ENCODE results near the gene LRRC41. TPM values are rescaled to one million over a fixed set of nuclear protein-coding genes. Genes with fewer than 3 reads are reported as not detected.

LRRC41 gene
- total RNA-seq, 2 experiments from 2014 or later = 23.0 to 24.3 TPM

DNA sequence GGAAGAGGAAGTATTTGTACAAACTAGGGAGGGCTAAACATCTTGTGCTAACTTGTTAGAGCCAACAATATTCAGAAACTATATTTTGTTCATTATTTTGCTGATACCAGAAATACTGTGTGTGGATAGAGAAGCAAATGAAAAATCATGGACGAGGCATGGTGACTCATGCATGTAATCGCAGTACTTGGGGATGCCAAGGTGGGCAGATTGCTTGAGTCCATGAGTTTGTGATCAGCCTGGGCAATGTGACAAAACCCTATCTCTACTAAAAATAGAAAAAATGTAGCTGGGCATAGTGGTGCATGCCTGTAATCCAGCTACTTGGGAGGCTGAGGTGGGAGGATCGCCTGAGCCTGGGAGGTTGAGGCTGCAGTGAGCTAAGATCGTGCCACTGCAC lies 13.4 kb downstream of the LRRC41 start:
- no peak overlapping the region for H3K4me3 Mint-ChIP-seq
- H3K36me3 Mint-ChIP-seq (ENCODE audit: low read depth) = peaks cover 41% of the 10 kb centered on the region
- H3K9me3 Mint-ChIP-seq = no peaks in the 10 kb centered on the region
- no peaks in the 10 kb centered on the region for H3K27me3 Mint-ChIP-seq
- no peak overlapping the region for H3K4me3 ChIP-seq (ENCODE audit: low read length)
- intact Hi-C loops (cut with DNase I, micrococcal nuclease) = no loop called here
- peaks cover 15% of the 10 kb centered on the region for H3K36me3 ChIP-seq (ENCODE audit: insufficient read depth, low read length)
- no peak overlapping the region for H3K27ac Mint-ChIP-seq
- POLR2A ChIA-PET = interaction anchor here (1.1 to 1.4 kb wide), 2 partner anchors 13 to 15 kb away, joined by 3 to 4 read pairs; no protein-coding TSS in a partner anchor
- DNase-seq (no peak), ATAC-seq (ENCODE audit: poor library complexity) (no peak)
- no peaks in the 10 kb centered on the region for H3K9me3 ChIP-seq (ENCODE audit: control insufficient read depth in 1 of 2, insufficient read depth in 1 of 2, low read length in 2 of 2)
- CTCF ChIA-PET = no interaction called here
- TF ChIP-seq CTCF (IDR thresholded peaks at IDR 0.05) = no peak
- peaks cover 11% of the 10 kb centered on the region for H3K4me1 ChIP-seq (ENCODE audit: insufficient read depth, low read length)
- peaks cover 14% of the 10 kb centered on the region for H3K4me1 Mint-ChIP-seq (ENCODE audit: low read depth)
- no peaks in the 10 kb centered on the region for H3K27me3 ChIP-seq (ENCODE audit: control insufficient read depth in 1 of 2, insufficient read depth in 2 of 2, low read length in 2 of 2)
- H3K27ac ChIP-seq (ENCODE audit: low read depth in 1 of 2, low read length in 2 of 2) = no peak overlapping the region

DNA sequence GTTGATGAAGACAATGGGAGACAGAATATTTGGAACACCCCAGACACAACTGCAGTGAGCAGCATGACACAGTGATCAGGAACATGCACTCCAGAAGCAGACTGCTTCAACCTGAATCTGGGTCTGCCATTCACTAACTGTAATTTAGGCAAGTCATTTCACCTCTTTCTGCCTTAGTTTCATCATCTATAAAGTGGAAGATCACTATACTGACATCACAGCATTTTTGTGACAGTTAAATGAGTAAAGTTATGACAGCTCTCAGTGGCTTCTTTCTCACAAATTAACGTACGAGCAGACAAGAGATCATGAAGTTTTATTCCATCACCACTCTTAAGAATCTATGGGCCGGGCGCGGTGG lies 14.3 kb downstream of the LRRC41 start:
- Histone ChIP-seq H3K4me1 (ENCODE audit: insufficient read depth, low read length) (peaks cover 11% of the 10 kb centered on the region), H3K4me3 (ENCODE audit: low read length) (no peak overlapping the region), H3K27ac (ENCODE audit: low read depth in 1 of 2, low read length in 2 of 2) (no peak overlapping the region), H3K9me3 (ENCODE audit: control insufficient read depth in 1 of 2, insufficient read depth in 1 of 2, low read length in 2 of 2) (no peaks in the 10 kb centered on the region), H3K27me3 (ENCODE audit: control insufficient read depth in 1 of 2, insufficient read depth in 2 of 2, low read length in 2 of 2) (no peaks in the 10 kb centered on the region), H3K36me3 (ENCODE audit: insufficient read depth, low read length) (peaks cover 22% of the 10 kb centered on the region)
- ChIA-PET POLR2A (interaction anchor here (0.7 kb wide), 1 partner anchor 14 kb away, joined by 3 read pairs; the partner anchor contains the start of genes LRRC41 and UQCRH), CTCF (no interaction called here)
- ATAC-seq (ENCODE audit: poor library complexity) = no peak
- no peaks in the 10 kb centered on the region for H3K9me3 Mint-ChIP-seq
- no peak overlapping the region for H3K27ac Mint-ChIP-seq
- H3K27me3 Mint-ChIP-seq = no peaks in the 10 kb centered on the region
- H3K4me3 Mint-ChIP-seq = no peak overlapping the region
- H3K4me1 Mint-ChIP-seq (ENCODE audit: low read depth) = peaks cover 14% of the 10 kb centered on the region
- TF ChIP-seq CTCF (IDR thresholded peaks at IDR 0.05) = no peak
- intact Hi-C loops (cut with DNase I, micrococcal nuclease) = no loop called here
- peaks cover 48% of the 10 kb centered on the region for H3K36me3 Mint-ChIP-seq (ENCODE audit: low read depth)
- DNase-seq = no peak

DNA sequence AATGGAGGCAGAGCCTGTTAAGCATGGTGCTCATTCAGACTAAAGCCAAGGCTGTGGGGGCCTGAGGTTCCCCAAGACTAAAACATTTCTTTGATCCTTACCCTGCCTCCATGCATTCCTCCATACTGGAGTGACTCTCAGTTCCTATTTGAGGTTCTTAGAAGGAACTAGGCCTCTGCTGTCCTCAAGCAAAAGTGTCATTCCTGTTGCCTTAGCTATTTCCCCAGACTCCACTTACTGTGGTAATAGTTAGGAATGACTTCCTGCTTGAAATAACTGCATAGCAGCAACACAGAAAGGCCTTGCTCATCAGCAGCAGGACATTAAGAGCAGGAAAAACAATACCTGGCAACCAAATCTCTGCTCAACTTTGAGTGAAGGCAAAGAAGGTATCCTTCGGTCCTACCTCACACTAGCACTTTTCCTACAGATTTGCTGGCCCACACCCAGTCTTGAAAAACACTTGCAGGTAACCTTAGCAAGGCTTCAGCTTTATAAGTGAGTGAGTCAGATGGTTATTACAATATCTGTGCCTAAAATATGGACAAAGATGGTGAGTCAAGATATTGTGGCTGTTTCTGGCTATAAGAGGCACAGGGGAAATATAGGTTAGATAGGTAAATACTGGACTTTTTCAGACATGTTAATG lies 14.8 kb downstream of the LRRC41 start:
- peaks cover 22% of the 10 kb centered on the region for H3K36me3 ChIP-seq (ENCODE audit: insufficient read depth, low read length)
- intact Hi-C loops (cut with DNase I, micrococcal nuclease) = no loop called here
- Mint-ChIP-seq H3K9me3 (no peaks in the 10 kb centered on the region), H3K27me3 (no peaks in the 10 kb centered on the region), H3K36me3 (ENCODE audit: low read depth) (peaks cover 53% of the 10 kb centered on the region), H3K27ac (no peak overlapping the region), H3K4me3 (no peak overlapping the region), H3K4me1 (ENCODE audit: low read depth) (peaks cover 14% of the 10 kb centered on the region)
- H3K27me3 ChIP-seq (ENCODE audit: control insufficient read depth in 1 of 2, insufficient read depth in 2 of 2, low read length in 2 of 2) = no peaks in the 10 kb centered on the region
- DNase-seq (no peak), ATAC-seq (ENCODE audit: poor library complexity) (no peak)
- no peak overlapping the region for H3K27ac ChIP-seq (ENCODE audit: low read depth in 1 of 2, low read length in 2 of 2)
- ChIA-PET CTCF (interaction anchor here (1.7 kb wide), 1 partner anchor 59 kb away, joined by 4 read pairs; no protein-coding TSS in a partner anchor), POLR2A (interaction anchor here (0.7 kb wide), 1 partner anchor 14 kb away, joined by 3 read pairs; the partner anchor contains the start of genes LRRC41 and UQCRH)
- no peaks in the 10 kb centered on the region for H3K9me3 ChIP-seq (ENCODE audit: control insufficient read depth in 1 of 2, insufficient read depth in 1 of 2, low read length in 2 of 2)
- H3K4me1 ChIP-seq (ENCODE audit: insufficient read depth, low read length) = peaks cover 11% of the 10 kb centered on the region
- TF ChIP-seq CTCF (IDR thresholded peaks at IDR 0.05) = no peak
- no peak overlapping the region for H3K4me3 ChIP-seq (ENCODE audit: low read length)

All from CD4-positive, alpha-beta T cell (primary cell).